Naive thymus-derived CD4-positive, alpha-beta T cell (primary cell): ENCODE data around the gene PALLD. TPM values are rescaled to one million over a fixed set of nuclear protein-coding genes. Genes with fewer than 3 reads are reported as not detected.
A peak's percentile ranks its signal among the peaks of the same experiment; 100 is the strongest.

Experiments used
- ATAC-seq: fragments of 150-1000 bp; cut with Tn5 transposase; 2 replicates; pipeline ENCODE4 v1.10.0; 2021; ENCODE audit warnings: mild to moderate bottlenecking, moderate library complexity
- CTCF ChIA-PET: fragments of 350-600 bp; sonication (Branson Sonifier 250); formaldehyde crosslinking; loops from one replicate; lab custom pipeline; 2021; ENCODE audit warnings: antibody characterized with exemption; lab: Charles Lee
- POLR2A ChIA-PET: fragments of 350-600 bp; sonication (Branson Sonifier 250); formaldehyde crosslinking; loops from one replicate; lab custom pipeline; 2021; ENCODE audit warnings: antibody characterized with exemption, inconsistent platforms; lab: Charles Lee
- DNase-seq, 9 donors: peaks; one replicate each; pipeline versions ENCODE4 v3.0.0 to v3.0.0-alpha.2; 2020 to 2022; ENCODE audit warnings: mixed read lengths in 1 of 9
- H3K27ac ChIP-seq: one replicate; pipeline ENCODE4 v1.7.0; 2013; ENCODE audit warnings: mild to moderate bottlenecking, low read depth, low read length, moderate library complexity
- H3K27me3 ChIP-seq, 2 donors: one replicate each; pipeline ENCODE4 v1.7.0; 2013; ENCODE audit warnings: low read length in 2 of 2, mild to moderate bottlenecking in 2 of 2, moderate library complexity in 2 of 2; ENCODE audit not compliant: control insufficient read depth in 2 of 2, insufficient read depth in 2 of 2
- H3K36me3 ChIP-seq, 3 experiments: 1 replicate in 2 of 3; 2 replicates in 1 of 3; pipeline ENCODE4 v1.7.0; 2013; ENCODE audit warnings: low read length in 3 of 3, mild to moderate bottlenecking in 3 of 3, moderate library complexity in 1 of 3; ENCODE audit not compliant: insufficient read depth in 3 of 3, control insufficient read depth in 2 of 3
- H3K4me1 ChIP-seq, 2 donors: one replicate each; pipeline ENCODE4 v1.7.0; 2013; ENCODE audit warnings: low read length in 2 of 2, mild to moderate bottlenecking in 2 of 2, moderate library complexity in 1 of 2; ENCODE audit not compliant: control insufficient read depth in 2 of 2, insufficient read depth in 2 of 2
- H3K4me3 ChIP-seq: 2 replicates; pipeline ENCODE4 v1.7.0; 2013; ENCODE audit warnings: mild to moderate bottlenecking, low read length
- H3K9me3 ChIP-seq, 3 experiments: 1 replicate in 2 of 3; 2 replicates in 1 of 3; pipeline ENCODE4 v1.7.0; 2013; ENCODE audit warnings: low read length in 3 of 3; ENCODE audit not compliant: control insufficient read depth in 2 of 3
- H3K27ac Mint-ChIP-seq, 9 donors: one replicate each; pipeline ENCODE4 v1.8.0; 2020 to 2022; ENCODE audit warnings: mixed read lengths in 9 of 9, mild to moderate bottlenecking in 8 of 9, moderate library complexity in 5 of 9, inconsistent platforms in 2 of 9
- H3K27me3 Mint-ChIP-seq, 5 donors: one replicate each; pipeline ENCODE4 v1.8.0; 2021 to 2022; ENCODE audit warnings: mixed read lengths in 5 of 5, mild to moderate bottlenecking in 1 of 5
- H3K36me3 Mint-ChIP-seq, 5 donors: one replicate each; pipeline ENCODE4 v1.8.0; 2020 to 2022; ENCODE audit warnings: mixed read lengths in 5 of 5, mild to moderate bottlenecking in 3 of 5, inconsistent platforms in 1 of 5
- H3K4me1 Mint-ChIP-seq, 7 donors: one replicate each; pipeline ENCODE4 v1.8.0; 2020 to 2022; ENCODE audit warnings: mixed read lengths in 7 of 7, mild to moderate bottlenecking in 3 of 7, inconsistent platforms in 1 of 7
- H3K4me3 Mint-ChIP-seq, 10 donors: one replicate each; pipeline ENCODE4 v1.8.0; 2020 to 2022; ENCODE audit warnings: mild to moderate bottlenecking in 10 of 10, mixed read lengths in 10 of 10, moderate library complexity in 6 of 10, inconsistent platforms in 2 of 10
- H3K9me3 Mint-ChIP-seq, 11 donors: one replicate each; pipeline ENCODE4 v1.8.0; 2020 to 2022; ENCODE audit warnings: mixed read lengths in 11 of 11, mild to moderate bottlenecking in 4 of 11, inconsistent platforms in 1 of 11, moderate library complexity in 1 of 11
- intact Hi-C, 2 donors: fragments of 100-400 bp; cut with micrococcal nuclease; formaldehyde crosslinking; loops; one replicate each; pipeline ENCODE4 v1.15.1; 2023
- polyA plus RNA-seq, 2 donors: library from polyadenylated mRNA; unstranded; fragments of 300-500 nt; fragmentation: Illumina TruSeq; gene quantifications; one replicate each; pipeline ENCODE4 v1.2.3, GENCODE V29; 2021
- total RNA-seq, 6 experiments: library from RNA in 5 of 6; stranded (reverse) in 5 of 6; gene quantifications; 1 replicate in 5 of 6; 2 replicates in 1 of 6; pipeline ENCODE4 v1.2.3 and lab custom pipeline; 2021 to 2026

PALLD gene
- total and polyA plus RNA-seq, 7 experiments from 2014 or later = 0.51 to 11.9 (median 0.76) TPM

GRCh38 chr4:168919706-168920324 is 423.0 kb downstream of the PALLD start:
- Histone ChIP-seq H3K9me3 (no peaks in the 10 kb centered on the region), H3K4me1 (no peaks in the 10 kb centered on the region), H3K27me3 (no peaks in the 10 kb centered on the region), H3K4me3 (no peak overlapping the region), H3K36me3 (no peaks in the 10 kb centered on the region), H3K27ac (no peak overlapping the region)
- no peaks in the 10 kb centered on the region for H3K9me3 Mint-ChIP-seq
- POLR2A ChIA-PET = no interaction called here
- CTCF ChIA-PET = interaction anchor here (1.1 to 1.5 kb wide), 2 partner anchors 12 to 647 kb away, joined by 3 read pairs; no protein-coding TSS in a partner anchor
- H3K27me3 Mint-ChIP-seq = no peaks in the 10 kb centered on the region
- ATAC-seq = no peak
- no peak for DNase-seq
- H3K27ac Mint-ChIP-seq = no peak overlapping the region
- no peak overlapping the region for H3K4me3 Mint-ChIP-seq
- no peaks in the 10 kb centered on the region for H3K36me3 Mint-ChIP-seq
- H3K4me1 Mint-ChIP-seq = peaks cover 0 to 3% (median 0%) of the 10 kb centered on the region in 7 donors
- intact Hi-C loops = no loop called here

DNA sequence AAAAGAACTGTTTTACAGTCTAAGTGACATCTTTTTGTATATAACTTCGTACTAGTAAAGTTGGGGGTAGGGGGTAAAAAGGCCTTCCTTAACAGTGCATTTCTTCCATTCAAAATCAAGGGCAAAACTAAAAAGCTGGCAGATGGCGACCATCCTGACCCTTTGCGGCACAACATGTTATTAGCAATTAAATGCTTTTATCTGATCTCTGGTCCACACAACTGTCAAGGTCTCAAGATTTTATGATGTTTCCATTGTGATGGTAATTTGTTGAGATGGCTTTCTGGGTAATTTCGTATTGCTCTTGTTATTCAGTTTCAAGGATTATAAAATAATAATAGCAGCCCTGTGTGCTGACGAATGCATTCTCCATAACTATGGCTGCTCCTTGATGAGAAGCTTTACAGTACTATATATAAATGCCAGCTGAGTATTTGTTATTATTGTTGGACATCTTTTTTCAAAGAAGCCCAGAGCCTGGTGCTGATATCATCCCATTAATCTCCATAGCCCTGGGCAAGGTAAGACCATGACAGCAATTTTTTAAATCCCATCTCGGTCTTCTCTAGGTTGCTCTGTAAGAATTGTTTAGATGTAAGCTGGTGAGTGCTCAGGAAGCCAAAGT is 423.7 kb downstream of the PALLD start:
- POLR2A ChIA-PET = no interaction called here
- H3K36me3 ChIP-seq = no peaks in the 10 kb centered on the region

GRCh38 chr4:168923526-168924194 is 426.8 kb downstream of the PALLD start:
- ChIA-PET POLR2A (interaction anchor here (0.6 kb wide), 1 partner anchor 94 kb away, joined by 3 read pairs; no protein-coding TSS in a partner anchor), CTCF (interaction anchor here (0.7 to 2.5 kb wide), 14 partner anchors 9 to 652 kb away, joined by 3 to 19 read pairs (median 3); no protein-coding TSS in a partner anchor)
- H3K36me3 ChIP-seq = no peaks in the 10 kb centered on the region
- Mint-ChIP-seq H3K27me3 (no peaks in the 10 kb centered on the region), H3K4me1 (peaks cover 0 to 3% (median 0%) of the 10 kb centered on the region in 7 donors), H3K4me3 (no peak overlapping the region), H3K9me3 (no peaks in the 10 kb centered on the region), H3K27ac (peak overlapping the region in 1 of 9 donors; percentile 78), H3K36me3 (peaks cover 0 to 8% (median 0%) of the 10 kb centered on the region in 5 donors)
- no peak overlapping the region for H3K27ac ChIP-seq
- no peaks in the 10 kb centered on the region for H3K9me3 ChIP-seq
- no peaks in the 10 kb centered on the region for H3K27me3 ChIP-seq
- ATAC-seq (peak; percentile 78), DNase-seq (peak in 8 of 9 donors; percentile 23 to 58 (median 42))
- H3K4me3 ChIP-seq = no peak overlapping the region
- intact Hi-C loops = loop anchor here (1.0 to 2.0 kb wide), 7 partner anchors 82 to 1124 kb away; partner anchors contain the start of genes CBR4 (in 2 of the 2) and CLCN3 (in 1 of the 2)
- H3K4me1 ChIP-seq = no peaks in the 10 kb centered on the region

More for the DNA sequence above, 423.7 kb downstream of the PALLD start:
- no peak overlapping the region for H3K4me3 Mint-ChIP-seq
- no peaks in the 10 kb centered on the region for H3K9me3 Mint-ChIP-seq
- no peaks in the 10 kb centered on the region for H3K27me3 Mint-ChIP-seq
- no peaks in the 10 kb centered on the region for H3K27me3 ChIP-seq
- H3K9me3 ChIP-seq = no peaks in the 10 kb centered on the region
- intact Hi-C loops = no loop called here
- H3K36me3 Mint-ChIP-seq = peaks cover 0 to 2% (median 0%) of the 10 kb centered on the region in 5 donors
- no peak overlapping the region for H3K4me3 ChIP-seq
- H3K4me1 ChIP-seq = no peaks in the 10 kb centered on the region
- H3K4me1 Mint-ChIP-seq = peaks cover 0 to 3% (median 0%) of the 10 kb centered on the region in 7 donors
- CTCF ChIA-PET = interaction anchor here (0.6 to 1.5 kb wide), 3 partner anchors 12 to 646 kb away, joined by 3 read pairs; no protein-coding TSS in a partner anchor
- DNase-seq (no peak), ATAC-seq (no peak)
- no peak overlapping the region for H3K27ac Mint-ChIP-seq
- no peak overlapping the region for H3K27ac ChIP-seq

DNA sequence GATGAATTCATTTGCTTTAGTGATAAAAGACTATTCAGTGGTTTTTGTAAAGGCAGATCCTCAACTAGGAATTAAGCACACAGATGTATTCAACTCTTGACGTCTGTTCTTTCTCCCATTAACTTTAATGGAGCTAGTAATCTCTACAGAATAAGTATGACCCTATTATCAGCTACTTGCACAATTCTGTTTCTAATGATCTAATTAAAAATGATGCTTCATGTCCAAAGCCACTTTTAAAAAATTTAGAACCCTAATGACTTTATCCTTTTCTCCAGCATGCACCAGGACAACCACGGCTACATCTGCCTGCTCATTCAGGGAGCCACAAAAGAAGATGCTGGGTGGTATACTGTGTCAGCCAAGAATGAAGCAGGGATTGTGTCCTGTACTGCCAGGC is 427.8 kb downstream of the PALLD start:
- Histone ChIP-seq H3K27ac (no peak overlapping the region), H3K4me3 (no peak overlapping the region), H3K9me3 (no peaks in the 10 kb centered on the region), H3K36me3 (no peaks in the 10 kb centered on the region), H3K4me1 (no peaks in the 10 kb centered on the region), H3K27me3 (no peaks in the 10 kb centered on the region)
- intact Hi-C loops = no loop called here
- H3K27ac Mint-ChIP-seq = no peak overlapping the region
- H3K36me3 Mint-ChIP-seq = peaks cover 0 to 11% (median 0%) of the 10 kb centered on the region in 5 donors
- H3K9me3 Mint-ChIP-seq = no peaks in the 10 kb centered on the region
- H3K4me1 Mint-ChIP-seq = peaks cover 0 to 3% (median 0%) of the 10 kb centered on the region in 7 donors
- DNase-seq (no peak), ATAC-seq (no peak)
- H3K4me3 Mint-ChIP-seq = no peak overlapping the region
- no peaks in the 10 kb centered on the region for H3K27me3 Mint-ChIP-seq
- POLR2A ChIA-PET = interaction anchor here (0.6 kb wide), 1 partner anchor 443 kb away, joined by 4 read pairs; no protein-coding TSS in a partner anchor
- CTCF ChIA-PET = interaction anchor here (0.6 to 2.5 kb wide), 8 partner anchors 8 to 640 kb away, joined by 3 to 19 read pairs (median 3); no protein-coding TSS in a partner anchor

DNA sequence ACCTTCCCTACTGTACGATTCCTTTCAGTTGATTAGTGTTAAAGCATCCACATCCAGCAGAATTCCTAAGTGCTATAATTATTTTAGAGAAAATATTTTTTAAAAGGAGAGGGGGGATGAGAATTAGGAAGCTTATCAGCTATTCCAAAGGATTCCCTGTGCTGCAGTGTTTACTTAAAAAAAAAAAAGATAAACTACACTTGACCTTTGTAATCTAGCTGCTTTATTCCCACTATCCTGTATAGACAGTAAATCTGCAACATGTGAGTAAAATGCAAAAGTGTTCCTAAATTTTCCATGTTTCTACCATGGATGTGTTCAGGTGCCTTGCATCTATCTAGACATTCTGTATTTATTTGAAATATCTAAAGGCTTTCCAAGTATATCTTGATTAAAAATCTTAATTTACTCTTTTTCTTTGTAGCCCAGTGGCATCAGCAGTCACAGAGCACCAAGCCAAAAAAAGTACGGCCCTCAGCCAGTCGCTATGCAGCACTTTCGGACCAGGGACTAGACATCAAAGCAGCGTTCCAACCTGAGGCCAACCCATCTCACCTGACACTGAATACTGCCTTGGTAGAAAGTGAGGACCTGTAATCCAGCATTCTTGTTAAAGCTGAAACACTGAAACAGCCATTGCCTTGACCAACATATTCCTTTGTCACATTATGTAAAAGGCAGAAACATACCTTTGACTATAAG is 429.1 kb downstream of the PALLD start:
- no peaks in the 10 kb centered on the region for H3K36me3 ChIP-seq
- H3K27me3 Mint-ChIP-seq = no peaks in the 10 kb centered on the region
- no peaks in the 10 kb centered on the region for H3K4me1 ChIP-seq
- H3K4me3 Mint-ChIP-seq = no peak overlapping the region
- DNase-seq (no peak), ATAC-seq (no peak)
- no peak overlapping the region for H3K4me3 ChIP-seq
- intact Hi-C loops = no loop called here
- no peak overlapping the region for H3K27ac ChIP-seq
- ChIA-PET CTCF (interaction anchor here (0.7 kb wide), 2 partner anchors 77 to 559 kb away, joined by 3 read pairs; no protein-coding TSS in a partner anchor), POLR2A (no interaction called here)
- peaks cover 0 to 17% (median 0%) of the 10 kb centered on the region in 5 donors for H3K36me3 Mint-ChIP-seq
- H3K9me3 ChIP-seq = no peaks in the 10 kb centered on the region
- H3K4me1 Mint-ChIP-seq = peaks cover 0 to 3% (median 0%) of the 10 kb centered on the region in 7 donors
- H3K27me3 ChIP-seq = no peaks in the 10 kb centered on the region
- H3K9me3 Mint-ChIP-seq = peaks cover 0 to 6% (median 0%) of the 10 kb centered on the region in 11 donors
- H3K27ac Mint-ChIP-seq = no peak overlapping the region

- Histone ChIP-seq H3K27me3 (no peaks in the 10 kb centered on the region), H3K4me1 (no peaks in the 10 kb centered on the region), H3K36me3 (no peaks in the 10 kb centered on the region), H3K9me3 (peaks cover 0 to 13% (median 3%) of the 10 kb centered on the region in 3 experiments), H3K27ac (no peak overlapping the region), H3K4me3 (no peak overlapping the region)
- Mint-ChIP-seq H3K36me3 (peaks cover 5 to 26% (median 17%) of the 10 kb centered on the region in 5 donors), H3K27ac (no peak overlapping the region), H3K27me3 (no peaks in the 10 kb centered on the region), H3K4me1 (peaks cover 0 to 6% (median 0%) of the 10 kb centered on the region in 7 donors), H3K9me3 (peaks cover 4 to 28% (median 16%) of the 10 kb centered on the region in 11 donors), H3K4me3 (no peak overlapping the region)
- DNase-seq (no peak), ATAC-seq (no peak)
- CTCF ChIA-PET = interaction anchor here (0.6 kb wide), 1 partner anchor 652 kb away, joined by 3 read pairs; no protein-coding TSS in a partner anchor
- intact Hi-C loops = no loop called here
- POLR2A ChIA-PET = no interaction called here
Observed at GRCh38 chr4:168928346-168928745, 431.5 kb downstream of the PALLD start.
